Measurements from ENCODE around the gene PRR5. TPM values are rescaled to one million over a fixed set of nuclear protein-coding genes. Genes with fewer than 3 reads are reported as not detected.
"Not testable (repeated sequence)": the region's sequence is repeated elsewhere in the genome, so short reads cannot be mapped to it uniquely, and the experiment has no call there.

The PRR5 gene
- polyA plus RNA-seq, 3 donors, result 18.5 to 22.9 (median 22.2) TPM

GRCh38 chr22:44731357-44731970, 29.5 kb downstream of the PRR5 start:
- no peak for DNase-seq (ENCODE audit: low read depth in 3 of 3, low spot score in 2 of 3)

GRCh38 chr22:44732017-44732561, 30.1 kb downstream of the PRR5 start:
- DNase-seq (ENCODE audit: low read depth in 3 of 3, low spot score in 2 of 3), result no peak

- DNase-seq (ENCODE audit: low read depth in 3 of 3, low spot score in 2 of 3), result no peak
These were observed 30.7 kb downstream of the PRR5 start for GRCh38 chr22:44732661-44733060.

GRCh38 chr22:44733426-44734106, 31.6 kb downstream of the PRR5 start:
- no peak for DNase-seq (ENCODE audit: low read depth in 3 of 3, low spot score in 2 of 3)

GRCh38 chr22:44734278-44734677, 32.3 kb downstream of the PRR5 start:
- no peak for DNase-seq (ENCODE audit: low read depth in 3 of 3, low spot score in 2 of 3)

- no peak for DNase-seq (ENCODE audit: low read depth in 3 of 3, low spot score in 2 of 3)
These were observed 33.0 kb downstream of the PRR5 start for GRCh38 chr22:44734801-44735517.

GRCh38 chr22:44735518-44736428, 33.8 kb downstream of the PRR5 start:
- DNase-seq (ENCODE audit: low read depth in 3 of 3, low spot score in 2 of 3), result no peak

GRCh38 chr22:44736581-44737405, 34.8 kb downstream of the PRR5 start:
- DNase-seq (ENCODE audit: low read depth in 3 of 3, low spot score in 2 of 3), result no peak

- DNase-seq (ENCODE audit: low read depth in 3 of 3, low spot score in 2 of 3), result no peak
These were observed 35.7 kb downstream of the PRR5 start for GRCh38 chr22:44737406-44738346.

GRCh38 chr22:44738347-44738715, 36.3 kb downstream of the PRR5 start:
- no peak for DNase-seq (ENCODE audit: low read depth in 3 of 3, low spot score in 2 of 3)

GRCh38 chr22:44739024-44739423, 37.0 kb downstream of the PRR5 start:
- no peak for DNase-seq (ENCODE audit: low read depth in 3 of 3, low spot score in 2 of 3)

GRCh38 chr22:44739666-44740065, 37.7 kb downstream of the PRR5 start:
- DNase-seq (ENCODE audit: low read depth in 3 of 3, low spot score in 2 of 3), result not testable (repeated sequence)

GRCh38 chr22:44740307-44740706, 38.3 kb downstream of the PRR5 start:
- no peak for DNase-seq (ENCODE audit: low read depth in 3 of 3, low spot score in 2 of 3)

GRCh38 chr22:44741929-44742328, 39.9 kb downstream of the PRR5 start:
- no peak for DNase-seq (ENCODE audit: low read depth in 3 of 3, low spot score in 2 of 3)

- no peak for DNase-seq (ENCODE audit: low read depth in 3 of 3, low spot score in 2 of 3)
These were observed 41.2 kb downstream of the PRR5 start for GRCh38 chr22:44743247-44743646.

- DNase-seq (ENCODE audit: low read depth in 3 of 3, low spot score in 2 of 3), result no peak
These were observed 41.8 kb downstream of the PRR5 start for GRCh38 chr22:44743804-44744211.

GRCh38 chr22:44745853-44746789, 44.1 kb downstream of the PRR5 start:
- DNase-seq (ENCODE audit: low read depth in 3 of 3, low spot score in 2 of 3), result no peak

GRCh38 chr22:44747784-44748127, 45.8 kb downstream of the PRR5 start:
- not testable (repeated sequence) for DNase-seq (ENCODE audit: low read depth in 3 of 3, low spot score in 2 of 3)

All from right renal cortex interstitium (tissue), 3 donors.